IPS-18a (cell line): ENCODE measurements around the gene TAB3.
A peak's percentile ranks its signal among the peaks of the same experiment; 100 is the strongest.

ENCODE experiments used
- H3K27ac ChIP-seq: one replicate; pipeline ENCODE4 v1.5.1; 2013; ENCODE audit warnings: low read length
- H3K27me3 ChIP-seq: one replicate; pipeline ENCODE4 v1.6.1; 2013; ENCODE audit warnings: mild to moderate bottlenecking, low read length; ENCODE audit not compliant: control insufficient read depth, insufficient read depth
- H3K36me3 ChIP-seq: one replicate; pipeline ENCODE4 v1.6.1; 2013; ENCODE audit warnings: low read depth, low read length; ENCODE audit not compliant: control insufficient read depth
- H3K4me1 ChIP-seq: one replicate; pipeline ENCODE4 v1.6.1; 2013; ENCODE audit warnings: low read depth, low read length; ENCODE audit not compliant: control insufficient read depth
- H3K4me3 ChIP-seq: one replicate; pipeline ENCODE4 v1.5.1; 2013; ENCODE audit warnings: low read length
- H3K9ac ChIP-seq: one replicate; pipeline ENCODE4 v1.6.1; 2013; ENCODE audit warnings: mild to moderate bottlenecking, low read length, moderate library complexity
- H3K9me3 ChIP-seq: one replicate; pipeline ENCODE4 v1.6.1; 2013; ENCODE audit warnings: low read depth, low read length; ENCODE audit not compliant: control insufficient read depth

Gene TAB3

DNA sequence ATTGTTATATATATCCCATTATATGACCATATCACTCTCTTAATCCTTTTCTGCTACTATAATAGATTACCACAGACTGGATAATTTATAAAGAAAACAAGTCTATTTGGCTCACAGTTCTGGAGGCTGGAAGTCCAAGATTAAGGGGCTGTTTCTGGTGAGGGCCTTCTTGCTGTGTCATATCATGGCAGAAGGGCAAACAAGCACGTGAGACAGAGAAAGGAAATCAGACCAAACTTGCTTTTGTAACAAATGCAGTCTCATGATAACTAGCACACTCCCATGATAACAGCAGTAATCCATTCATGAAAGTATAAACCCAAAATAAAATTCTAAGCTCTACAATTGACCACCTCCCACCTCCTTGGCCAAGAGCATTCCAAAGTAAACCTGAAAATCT is 16.3 kb upstream of the TAB3 start:
- Histone ChIP-seq H3K9ac (no peak overlapping the region), H3K27me3 (no peaks in the 10 kb centered on the region), H3K27ac (no peak overlapping the region), H3K4me1 (no peaks in the 10 kb centered on the region), H3K9me3 (peaks cover 2% of the 10 kb centered on the region), H3K36me3 (no peaks in the 10 kb centered on the region), H3K4me3 (no peak overlapping the region)

DNA sequence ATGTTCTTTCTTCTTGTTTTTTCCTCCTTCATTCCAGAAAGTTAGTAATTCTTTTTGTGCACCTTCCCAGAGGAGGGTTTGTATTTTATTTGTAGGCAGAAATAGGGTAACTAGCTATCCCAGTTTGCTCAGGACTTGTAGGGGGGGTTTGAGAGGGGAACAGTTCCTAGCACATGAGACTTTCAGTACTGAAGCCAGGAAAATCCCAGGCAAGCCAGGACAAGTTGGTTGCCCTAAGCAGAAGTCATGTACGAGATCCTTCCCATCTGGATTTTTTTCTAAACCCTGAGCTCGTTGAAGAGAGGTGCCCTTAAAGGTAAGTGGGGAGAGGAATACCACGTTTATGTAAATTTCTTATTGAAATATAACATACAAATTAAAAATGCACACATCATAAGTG is 15.6 kb upstream of the TAB3 start:
- H3K27me3 ChIP-seq, result no peaks in the 10 kb centered on the region
- no peak overlapping the region for H3K4me3 ChIP-seq
- no peaks in the 10 kb centered on the region for H3K36me3 ChIP-seq
- no peaks in the 10 kb centered on the region for H3K4me1 ChIP-seq
- peaks cover 4% of the 10 kb centered on the region for H3K9me3 ChIP-seq
- no peak overlapping the region for H3K9ac ChIP-seq
- H3K27ac ChIP-seq, result no peak overlapping the region

DNA sequence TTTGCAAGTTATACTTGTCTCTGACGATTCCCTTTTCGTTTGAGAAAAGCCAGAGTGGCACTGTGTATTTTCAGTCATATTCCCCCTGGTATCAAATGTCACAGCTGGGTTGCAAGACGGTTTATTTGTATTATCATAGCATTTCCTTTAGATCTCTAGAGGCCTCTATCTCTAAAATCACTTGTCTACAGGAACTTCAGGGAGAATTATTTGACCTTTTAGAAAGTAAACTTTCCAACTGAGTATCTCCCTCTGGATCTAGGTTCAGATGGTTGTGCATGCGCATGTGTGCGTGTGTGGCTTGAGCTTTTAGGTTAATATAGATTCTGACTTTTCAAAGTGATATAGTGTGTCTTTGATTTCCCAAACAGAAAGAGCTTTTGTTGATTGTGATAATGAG is 15.1 kb upstream of the TAB3 start:
- Histone ChIP-seq H3K9me3 (peaks cover 4% of the 10 kb centered on the region), H3K36me3 (no peaks in the 10 kb centered on the region), H3K4me3 (no peak overlapping the region), H3K27me3 (no peaks in the 10 kb centered on the region), H3K4me1 (no peaks in the 10 kb centered on the region), H3K9ac (no peak overlapping the region), H3K27ac (no peak overlapping the region)

DNA sequence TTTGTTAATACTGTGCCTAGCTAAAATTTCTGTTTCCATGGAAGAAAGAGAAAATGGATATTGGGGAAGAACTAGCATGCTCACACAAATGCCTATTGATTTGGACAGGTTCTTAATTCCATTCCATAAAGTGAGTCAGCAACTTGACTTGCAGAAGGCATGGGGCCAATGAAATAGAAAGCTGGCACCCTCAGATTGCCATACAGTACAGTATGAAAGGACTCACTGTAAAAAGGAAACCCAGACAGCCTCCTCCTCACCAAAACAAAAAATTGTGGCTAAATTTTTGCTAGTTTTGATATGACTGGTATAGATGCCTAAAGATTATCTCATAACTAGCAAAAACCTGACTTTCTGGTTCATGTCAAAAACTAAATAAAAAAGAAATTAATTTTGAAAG is 11.2 kb upstream of the TAB3 start:
- Histone ChIP-seq H3K9me3 (peaks cover 19% of the 10 kb centered on the region), H3K27me3 (no peaks in the 10 kb centered on the region), H3K4me3 (no peak overlapping the region), H3K27ac (no peak overlapping the region), H3K4me1 (no peaks in the 10 kb centered on the region), H3K9ac (no peak overlapping the region), H3K36me3 (no peaks in the 10 kb centered on the region)

DNA sequence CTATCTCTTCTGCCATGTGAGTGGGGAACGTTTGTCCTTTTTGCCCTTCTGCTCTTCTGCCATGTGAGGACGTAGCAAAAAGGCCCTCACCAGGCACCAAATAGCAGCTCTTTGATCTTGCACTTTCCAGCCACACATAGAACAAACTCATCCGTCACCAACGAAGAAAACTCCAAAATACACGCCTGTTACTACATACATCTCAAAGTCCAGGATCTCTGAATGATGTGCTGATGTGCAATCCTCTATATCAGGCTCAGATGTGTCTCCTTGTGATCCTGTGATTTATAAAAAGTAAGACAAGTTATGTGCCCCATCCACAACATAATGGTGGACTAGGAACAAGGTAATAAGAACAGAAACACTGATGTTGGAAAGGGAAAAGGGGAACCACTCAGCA is 9.8 kb upstream of the TAB3 start:
- Histone ChIP-seq H3K4me1 (no peaks in the 10 kb centered on the region), H3K36me3 (no peaks in the 10 kb centered on the region), H3K27ac (no peak overlapping the region), H3K27me3 (no peaks in the 10 kb centered on the region), H3K4me3 (no peak overlapping the region), H3K9ac (no peak overlapping the region), H3K9me3 (peaks cover 19% of the 10 kb centered on the region)

DNA sequence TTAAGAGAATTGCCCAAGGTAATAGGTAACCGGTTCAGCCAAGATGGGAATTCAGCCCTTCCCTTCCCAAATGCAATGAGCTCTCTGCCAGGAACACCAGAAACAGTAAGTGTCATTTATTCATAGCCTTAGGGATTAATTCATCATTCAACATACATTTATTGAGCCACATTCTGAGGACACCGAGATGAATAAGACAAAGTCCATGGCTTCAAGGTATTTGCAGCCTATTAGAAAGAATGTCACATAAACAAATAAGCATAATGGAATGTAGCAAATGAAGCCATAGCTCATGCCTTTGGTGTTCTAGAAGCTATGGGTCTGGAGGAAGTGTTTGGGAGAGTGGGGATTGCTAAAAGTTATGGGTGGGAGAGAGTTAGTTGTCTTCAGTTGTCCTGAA is 6.3 kb upstream of the TAB3 start:
- Histone ChIP-seq H3K27me3 (no peaks in the 10 kb centered on the region), H3K36me3 (no peaks in the 10 kb centered on the region), H3K27ac (no peak overlapping the region), H3K9ac (no peak overlapping the region), H3K4me3 (no peak overlapping the region), H3K9me3 (peaks cover 22% of the 10 kb centered on the region), H3K4me1 (no peaks in the 10 kb centered on the region)

DNA sequence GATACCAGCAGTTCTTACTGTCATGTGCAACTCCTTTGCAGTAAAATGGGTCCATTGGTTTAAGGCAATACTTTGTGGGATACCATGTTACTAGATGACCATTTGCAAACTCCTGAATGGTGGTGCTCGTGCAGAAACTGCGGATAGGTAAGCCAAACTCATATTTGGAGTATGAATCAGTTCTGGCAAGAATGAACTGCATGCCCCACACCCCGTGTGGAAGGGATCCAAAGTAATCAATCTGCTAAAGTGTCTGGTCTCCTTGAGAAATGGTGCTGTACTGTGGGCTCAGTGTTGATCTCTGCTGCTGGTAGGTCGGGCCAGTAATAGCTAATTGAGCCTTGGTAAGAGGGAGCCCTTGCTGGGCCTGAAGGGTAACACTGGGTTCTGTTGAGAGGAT is 4.2 kb upstream of the TAB3 start:
- H3K27me3 ChIP-seq, result no peaks in the 10 kb centered on the region
- H3K9me3 ChIP-seq, result peaks cover 16% of the 10 kb centered on the region
- no peaks in the 10 kb centered on the region for H3K36me3 ChIP-seq
- no peak overlapping the region for H3K4me3 ChIP-seq
- no peak overlapping the region for H3K9ac ChIP-seq
- no peak overlapping the region for H3K27ac ChIP-seq
- H3K4me1 ChIP-seq, result no peaks in the 10 kb centered on the region

DNA sequence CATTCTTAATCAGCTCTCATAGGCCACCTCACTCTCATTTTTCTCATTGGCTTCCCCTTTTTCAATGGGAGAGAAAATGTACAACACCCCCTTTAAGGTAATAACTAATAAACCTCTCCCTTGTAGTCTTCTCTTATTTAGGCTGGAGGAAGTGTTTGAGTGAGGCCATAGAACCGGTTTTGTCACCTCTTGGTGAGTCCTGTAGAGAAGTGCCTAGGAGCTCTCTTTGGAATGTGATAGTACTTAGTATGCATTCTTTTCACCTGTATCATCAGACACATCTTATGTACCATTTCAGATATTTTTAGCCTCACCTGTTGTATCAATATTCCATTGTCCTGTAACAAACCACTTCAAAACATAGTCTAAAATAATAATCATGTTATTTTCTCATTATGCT is 3.5 kb upstream of the TAB3 start:
- Histone ChIP-seq H3K27me3 (no peaks in the 10 kb centered on the region), H3K9ac (no peak overlapping the region), H3K9me3 (peaks cover 14% of the 10 kb centered on the region), H3K36me3 (no peaks in the 10 kb centered on the region), H3K4me3 (no peak overlapping the region), H3K4me1 (no peaks in the 10 kb centered on the region), H3K27ac (no peak overlapping the region)

DNA sequence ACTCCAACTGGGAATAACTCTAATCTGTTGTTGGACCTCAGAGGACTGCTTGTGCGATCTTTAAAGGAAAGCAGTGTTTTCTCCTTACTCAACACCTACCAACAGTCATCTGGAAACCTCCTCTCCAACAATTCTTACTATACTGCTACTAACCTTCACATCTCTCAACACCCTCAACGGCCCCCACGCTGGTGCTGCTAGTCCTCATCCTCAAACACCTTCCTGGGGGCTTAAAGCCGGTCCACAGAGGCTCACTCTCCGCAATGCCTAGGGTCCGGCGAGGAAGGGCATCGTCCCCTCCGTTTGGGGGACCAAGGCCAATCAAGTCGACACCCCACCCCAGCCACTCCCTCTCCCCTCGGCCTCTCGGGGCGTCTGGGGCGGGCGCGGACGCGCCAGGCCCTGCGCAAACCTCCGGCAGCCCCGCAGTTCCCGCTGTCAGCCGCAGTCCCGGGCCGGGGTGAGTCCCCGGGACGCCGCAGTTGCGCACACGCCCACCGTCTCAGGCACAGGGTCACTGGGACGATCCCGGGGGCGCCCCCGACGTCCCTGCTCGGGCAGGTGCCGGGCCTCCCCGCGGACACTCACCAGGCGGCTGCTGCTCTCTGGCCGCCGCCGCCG is 418 bp downstream of the TAB3 start:
- peak overlapping the region; percentile 78 for H3K4me3 ChIP-seq
- no peaks in the 10 kb centered on the region for H3K27me3 ChIP-seq
- no peaks in the 10 kb centered on the region for H3K36me3 ChIP-seq
- H3K9ac ChIP-seq, result peak overlapping the region; percentile 48
- no peaks in the 10 kb centered on the region for H3K4me1 ChIP-seq
- peaks cover 19% of the 10 kb centered on the region for H3K9me3 ChIP-seq
- no peak overlapping the region for H3K27ac ChIP-seq

DNA sequence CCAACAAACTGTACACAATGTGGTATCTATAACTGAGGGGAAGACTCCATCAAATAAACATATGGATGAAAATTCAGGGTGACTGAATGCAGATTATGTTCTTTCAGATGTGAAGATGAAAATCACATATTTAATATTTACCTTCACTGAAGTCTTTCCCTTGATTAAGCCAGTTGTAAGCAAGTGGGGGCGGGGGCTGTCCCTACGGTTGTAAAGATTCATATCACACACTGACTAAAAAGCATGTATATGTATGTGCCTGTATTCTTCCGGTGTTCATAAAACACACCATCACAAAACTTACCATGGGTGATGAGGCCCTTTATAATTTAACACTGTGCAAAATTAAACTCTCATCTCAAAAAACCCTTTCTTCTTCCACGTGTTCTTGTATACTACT is 1.3 kb downstream of the TAB3 start:
- Histone ChIP-seq H3K27ac (no peak overlapping the region), H3K9ac (no peak overlapping the region), H3K27me3 (no peaks in the 10 kb centered on the region), H3K9me3 (peaks cover 19% of the 10 kb centered on the region), H3K4me3 (peak overlapping the region; percentile 78), H3K36me3 (no peaks in the 10 kb centered on the region), H3K4me1 (no peaks in the 10 kb centered on the region)

DNA sequence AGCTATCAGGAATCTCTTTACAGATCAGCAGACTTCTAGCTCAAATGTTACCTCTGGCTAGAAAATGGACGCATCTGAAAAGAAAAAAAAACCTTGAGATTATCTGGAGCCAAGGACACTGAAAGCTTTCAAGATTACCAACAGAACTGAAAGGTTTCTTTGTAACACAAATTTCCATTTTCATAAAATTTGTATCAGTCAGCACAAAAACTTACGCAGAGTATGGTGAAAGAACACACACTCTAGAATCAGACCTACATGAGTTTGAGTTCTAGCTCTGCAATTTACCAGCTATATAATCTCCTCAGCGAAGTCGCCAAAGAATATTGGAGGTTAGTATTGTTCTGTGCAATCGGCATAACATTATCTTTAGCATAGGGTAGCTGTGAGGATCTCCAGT is 1.8 kb downstream of the TAB3 start:
- Histone ChIP-seq H3K9ac (no peak overlapping the region), H3K4me1 (no peaks in the 10 kb centered on the region), H3K4me3 (no peak overlapping the region), H3K27ac (no peak overlapping the region), H3K36me3 (no peaks in the 10 kb centered on the region), H3K9me3 (peaks cover 14% of the 10 kb centered on the region), H3K27me3 (no peaks in the 10 kb centered on the region)

DNA sequence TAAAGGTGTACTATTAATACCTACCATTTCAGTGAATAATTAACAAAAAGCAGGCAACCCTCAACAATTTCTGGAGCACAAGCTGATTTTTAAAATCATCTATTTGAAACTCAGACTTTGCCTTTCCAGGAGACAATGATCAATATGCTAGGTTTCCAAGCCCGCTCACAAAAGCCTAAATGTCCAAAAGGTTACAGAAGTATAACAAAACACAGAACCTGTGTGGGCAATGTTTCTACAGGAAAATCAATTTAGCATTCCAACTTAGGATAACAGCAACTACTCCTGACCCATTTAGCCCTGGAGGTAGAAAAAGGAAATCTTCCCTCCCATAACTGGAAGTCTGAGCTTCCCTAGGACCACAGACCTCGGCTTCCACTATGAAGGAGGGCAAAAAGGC is 3.9 kb downstream of the TAB3 start:
- no peak overlapping the region for H3K9ac ChIP-seq
- no peaks in the 10 kb centered on the region for H3K27me3 ChIP-seq
- no peaks in the 10 kb centered on the region for H3K36me3 ChIP-seq
- H3K9me3 ChIP-seq, result peaks cover 19% of the 10 kb centered on the region
- no peak overlapping the region for H3K27ac ChIP-seq
- H3K4me1 ChIP-seq, result no peaks in the 10 kb centered on the region
- no peak overlapping the region for H3K4me3 ChIP-seq
